Smooth muscle cell (in vitro differentiated cells): Measurements from ENCODE around the gene TMEM196. TPM values are rescaled to one million over a fixed set of nuclear protein-coding genes. Genes with fewer than 3 reads are reported as not detected.

ENCODE experiments used
- DNase-seq: peaks from one replicate; lab custom pipeline; 2025; ENCODE audit not compliant: unreplicated experiment; lab: John Stamatoyannopoulos, UW
- H2AFZ ChIP-seq: fragments of 200-600 bp; sonication (generic); 2 replicates; pipeline ENCODE4 v1.6.0; 2016; ENCODE audit warnings: antibody characterized with exemption, low read depth, mild to moderate bottlenecking
- H3F3A ChIP-seq: fragments of 200-600 bp; sonication (generic); 2 replicates; pipeline ENCODE4 v1.6.0; 2017; ENCODE audit warnings: antibody characterized with exemption, low read depth
- H3K27ac ChIP-seq: fragments of 200-600 bp; sonication (generic); 2 replicates; pipeline ENCODE4 v1.5.1; 2016; ENCODE audit warnings: low read depth, mild to moderate bottlenecking
- H3K27me3 ChIP-seq: fragments of 200-600 bp; sonication (generic); 2 replicates; pipeline ENCODE4 v1.6.1; 2016; ENCODE audit warnings: low read depth, mild to moderate bottlenecking
- H3K36me3 ChIP-seq: fragments of 200-600 bp; sonication (generic); 2 replicates; pipeline ENCODE4 v1.5.1; 2016; ENCODE audit warnings: low read depth
- H3K4me1 ChIP-seq: fragments of 200-600 bp; sonication (generic); 2 replicates; pipeline ENCODE4 v1.5.1; 2016; ENCODE audit warnings: low read depth
- H3K4me2 ChIP-seq: fragments of 200-600 bp; sonication (generic); 2 replicates; pipeline ENCODE4 v1.6.0; 2016; ENCODE audit warnings: mild to moderate bottlenecking
- H3K4me3 ChIP-seq: fragments of 200-600 bp; sonication (generic); 2 replicates; pipeline ENCODE4 v1.5.1; 2016; ENCODE audit warnings: mild to moderate bottlenecking
- H3K79me2 ChIP-seq: fragments of 200-600 bp; sonication (generic); 2 replicates; pipeline ENCODE4 v1.6.0; 2016; ENCODE audit warnings: low read depth, mild to moderate bottlenecking
- H3K9ac ChIP-seq: fragments of 200-600 bp; sonication (generic); 2 replicates; pipeline ENCODE4 v1.6.0; 2016; ENCODE audit warnings: low read depth
- H3K9me3 ChIP-seq: fragments of 200-600 bp; sonication (generic); replicated peaks from 2 replicates; pipeline ENCODE4 v1.5.1; 2016; ENCODE audit warnings: low read depth
- H4K20me1 ChIP-seq: fragments of 200-600 bp; sonication (generic); 2 replicates; pipeline ENCODE4 v1.6.0; 2016; ENCODE audit warnings: low read depth
- WGBS: methylation state at CpG from one replicate; pipeline ENCODE4 v1.1.7; 2016; ENCODE audit warnings: low lambda C conversion rate; 5-methylcytosine and 5-hydroxymethylcytosine counted together
- polyA plus RNA-seq: library from polyadenylated mRNA; unstranded; fragments of >200 nt; fragmentation: Nextera tagmentation; extraction: Ambion mirVana; gene quantifications from 2 replicates; pipeline ENCODE4 v1.2.1, GENCODE V29; 2016
- total RNA-seq: library from RNA; depleted of rRNA; stranded (reverse); fragments of >200 nt; gene quantifications from 2 replicates; pipeline ENCODE4 v1.2.3, GENCODE V29; 2014
- TF ChIP-seq, protein P1 (sequence below): fragments of 200-600 bp; sonication (generic); IDR thresholded peaks from 2 replicates; pipeline ENCODE4 v1.5.1; 2017; ENCODE audit warnings: borderline replicate concordance, mild to moderate bottlenecking, antibody characterized with exemption; ENCODE audit not compliant: insufficient read depth, poor library complexity, severe bottlenecking

Gene TMEM196
- total and polyA plus RNA-seq, 2 experiments from 2014 or later: not detected

DNA sequence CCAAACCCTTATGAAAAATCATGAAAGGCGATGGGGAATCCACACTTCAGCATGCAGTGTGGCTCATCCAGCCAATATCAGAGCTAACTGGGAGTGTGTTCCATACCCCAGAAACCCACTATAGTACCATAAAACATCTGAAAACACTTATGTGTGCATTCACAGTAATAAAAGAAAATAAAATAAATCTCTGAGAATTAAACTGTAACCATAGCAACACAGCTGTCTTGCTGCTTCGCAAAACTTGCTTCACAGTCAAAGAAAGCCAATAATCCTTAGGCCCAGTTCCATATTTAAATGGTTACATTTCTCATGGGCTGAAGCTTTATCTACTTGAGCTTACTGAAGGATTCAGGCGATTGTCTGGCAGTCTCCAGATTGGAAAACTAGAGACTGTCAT is 44.7 kb downstream of the TMEM196 start:
- no peak overlapping the region for H3K9ac ChIP-seq

GRCh38 chr7:19725770-19726169 is 47.6 kb downstream of the TMEM196 start:
- no peak overlapping the region for H3K4me2 ChIP-seq
- H3K9ac ChIP-seq: no peak overlapping the region
- no peaks in the 10 kb centered on the region for H3K9me3 ChIP-seq
- 85% methylated on average over 5 of the region's 5 CpGs for WGBS
- no peaks in the 10 kb centered on the region for H3K27me3 ChIP-seq
- DNase-seq: no peak
- H3K36me3 ChIP-seq: no peaks in the 10 kb centered on the region
- H3F3A ChIP-seq: no peaks in the 10 kb centered on the region
- no peak overlapping the region for H3K4me3 ChIP-seq
- no peak overlapping the region for H3K27ac ChIP-seq
- H4K20me1 ChIP-seq: no peaks in the 10 kb centered on the region
- TF ChIP-seq, protein P1, sequence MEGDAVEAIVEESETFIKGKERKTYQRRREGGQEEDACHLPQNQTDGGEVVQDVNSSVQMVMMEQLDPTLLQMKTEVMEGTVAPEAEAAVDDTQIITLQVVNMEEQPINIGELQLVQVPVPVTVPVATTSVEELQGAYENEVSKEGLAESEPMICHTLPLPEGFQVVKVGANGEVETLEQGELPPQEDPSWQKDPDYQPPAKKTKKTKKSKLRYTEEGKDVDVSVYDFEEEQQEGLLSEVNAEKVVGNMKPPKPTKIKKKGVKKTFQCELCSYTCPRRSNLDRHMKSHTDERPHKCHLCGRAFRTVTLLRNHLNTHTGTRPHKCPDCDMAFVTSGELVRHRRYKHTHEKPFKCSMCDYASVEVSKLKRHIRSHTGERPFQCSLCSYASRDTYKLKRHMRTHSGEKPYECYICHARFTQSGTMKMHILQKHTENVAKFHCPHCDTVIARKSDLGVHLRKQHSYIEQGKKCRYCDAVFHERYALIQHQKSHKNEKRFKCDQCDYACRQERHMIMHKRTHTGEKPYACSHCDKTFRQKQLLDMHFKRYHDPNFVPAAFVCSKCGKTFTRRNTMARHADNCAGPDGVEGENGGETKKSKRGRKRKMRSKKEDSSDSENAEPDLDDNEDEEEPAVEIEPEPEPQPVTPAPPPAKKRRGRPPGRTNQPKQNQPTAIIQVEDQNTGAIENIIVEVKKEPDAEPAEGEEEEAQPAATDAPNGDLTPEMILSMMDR: no peak
- no peak overlapping the region for H2AFZ ChIP-seq
- H3K79me2 ChIP-seq: no peaks in the 10 kb centered on the region
- no peaks in the 10 kb centered on the region for H3K4me1 ChIP-seq

More for the DNA sequence above, 44.7 kb downstream of the TMEM196 start:
- H3K4me1 ChIP-seq: no peaks in the 10 kb centered on the region
- no peak overlapping the region for H3K4me2 ChIP-seq
- no peaks in the 10 kb centered on the region for H3K36me3 ChIP-seq
- H2AFZ ChIP-seq: no peak overlapping the region
- no peak overlapping the region for H3K4me3 ChIP-seq
- H3K27me3 ChIP-seq: no peaks in the 10 kb centered on the region
- H4K20me1 ChIP-seq: no peaks in the 10 kb centered on the region
- no peaks in the 10 kb centered on the region for H3K9me3 ChIP-seq
- TF ChIP-seq, protein P1: no peak
- no peaks in the 10 kb centered on the region for H3K79me2 ChIP-seq
- DNase-seq: no peak
- no peak overlapping the region for H3K27ac ChIP-seq
- 86% methylated on average over 3 of the region's 3 CpGs for WGBS
- H3F3A ChIP-seq: no peaks in the 10 kb centered on the region

DNA sequence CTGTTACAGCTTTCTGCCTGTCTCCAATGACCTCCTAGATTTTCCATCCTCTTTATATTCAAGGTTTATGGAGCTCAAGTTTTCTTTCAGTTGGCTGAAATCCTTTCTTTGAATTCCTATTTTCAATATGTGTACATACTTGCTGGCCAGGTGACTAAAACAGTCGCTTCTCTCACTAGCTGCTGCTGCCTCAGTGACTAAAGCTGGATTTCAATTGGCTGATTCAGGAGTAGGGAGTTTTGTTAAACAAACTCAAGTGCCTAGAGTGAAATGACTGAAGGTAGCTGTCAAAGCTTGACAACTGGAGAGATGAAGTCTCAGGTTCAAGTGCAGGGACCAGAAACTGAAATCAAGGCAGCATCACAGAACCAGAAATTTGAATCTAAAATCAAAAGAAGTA is 57.9 kb downstream of the TMEM196 start:
- Histone ChIP-seq H2AFZ (no peak overlapping the region), H3K4me1 (no peaks in the 10 kb centered on the region), H4K20me1 (no peaks in the 10 kb centered on the region), H3K36me3 (no peaks in the 10 kb centered on the region), H3K27me3 (no peaks in the 10 kb centered on the region), H3K9me3 (no peaks in the 10 kb centered on the region), H3K79me2 (no peaks in the 10 kb centered on the region), H3K27ac (no peak overlapping the region), H3F3A (no peaks in the 10 kb centered on the region), H3K4me2 (no peak overlapping the region), H3K4me3 (no peak overlapping the region), H3K9ac (no peak overlapping the region)
- WGBS: 38% methylated on average over 1 of the region's 1 CpG
- DNase-seq: no peak
- TF ChIP-seq, protein P1: no peak

DNA sequence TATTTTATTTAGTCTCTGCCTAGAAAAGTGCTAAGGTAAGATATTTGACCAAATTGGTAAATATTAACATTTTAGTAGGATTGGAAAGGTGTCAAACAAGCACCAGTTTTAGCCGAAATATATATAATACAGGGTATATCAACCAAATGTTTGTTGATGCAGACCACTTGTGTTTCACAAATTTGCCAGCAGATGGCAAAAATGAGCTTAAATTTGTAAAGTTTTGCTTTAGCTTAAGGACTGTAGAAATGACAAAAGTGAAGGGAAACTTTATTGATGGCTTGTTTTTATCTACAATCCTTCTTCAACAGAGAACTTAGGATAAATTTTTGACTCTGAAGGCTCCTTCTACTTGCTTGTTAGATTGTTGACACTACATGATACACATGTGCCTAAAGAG is 59.7 kb downstream of the TMEM196 start:
- DNase-seq: no peak
- H3K9ac ChIP-seq: no peak overlapping the region
- WGBS: 70% methylated on average over 1 of the region's 1 CpG
- no peaks in the 10 kb centered on the region for H3K36me3 ChIP-seq
- H3K9me3 ChIP-seq: no peaks in the 10 kb centered on the region
- peaks cover 1% of the 10 kb centered on the region for H3K79me2 ChIP-seq
- no peak overlapping the region for H3K4me3 ChIP-seq
- H3K27ac ChIP-seq: no peak overlapping the region
- no peaks in the 10 kb centered on the region for H3K27me3 ChIP-seq
- H2AFZ ChIP-seq: no peak overlapping the region
- TF ChIP-seq, protein P1: peak; percentile 62
- H3F3A ChIP-seq: no peaks in the 10 kb centered on the region
- no peaks in the 10 kb centered on the region for H3K4me1 ChIP-seq
- H4K20me1 ChIP-seq: no peaks in the 10 kb centered on the region
- no peak overlapping the region for H3K4me2 ChIP-seq
